ENCODE data around the gene LZIC.

DNA sequence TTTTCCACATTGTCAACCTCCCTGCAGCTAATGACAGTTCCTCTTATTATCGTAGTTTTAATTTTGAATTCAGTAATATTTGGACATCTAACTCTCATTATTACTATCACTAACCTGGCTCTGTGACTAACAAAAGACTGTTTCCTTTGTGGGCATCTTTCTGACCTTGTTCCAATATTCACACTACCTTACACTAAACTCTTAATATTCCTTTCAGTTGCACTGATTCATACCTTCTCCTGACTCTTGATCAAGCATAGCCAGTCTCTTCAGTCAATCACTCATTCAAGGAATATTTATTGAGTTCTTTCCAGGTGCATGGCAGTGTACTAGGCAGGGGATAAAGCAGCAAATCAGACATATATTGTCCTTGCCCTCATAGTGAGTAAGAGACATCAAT is 25.3 kb downstream of the LZIC start:
- TF ChIP-seq MAFG (CRISPR knock-in tag; IDR thresholded peaks at IDR 0.05) (no peak), FIP1L1 (IDR thresholded peaks at IDR 0.05; ENCODE audit: borderline replicate concordance, insufficient read depth, low read depth, low read length) (no peak), KDM6A (CRISPR knock-in tag; IDR thresholded peaks at IDR 0.05; ENCODE audit: low read depth) (no peak), SCMH1 (CRISPR knock-in tag; IDR thresholded peaks at IDR 0.05; ENCODE audit: borderline replicate concordance) (no peak), POLR2AphosphoS5 (IDR thresholded peaks at IDR 0.05; ENCODE audit: low read depth, low read length) (no peak), THYN1 (CRISPR knock-in tag; IDR thresholded peaks at IDR 0.05; ENCODE audit: borderline replicate concordance, low read depth) (no peak), CCDC6 (CRISPR knock-in tag; IDR thresholded peaks at IDR 0.05) (no peak), BHLHE40 (IDR thresholded peaks at IDR 0.05; ENCODE audit: low read length) (no peak)
- TF ChIP-seq, protein P1, sequence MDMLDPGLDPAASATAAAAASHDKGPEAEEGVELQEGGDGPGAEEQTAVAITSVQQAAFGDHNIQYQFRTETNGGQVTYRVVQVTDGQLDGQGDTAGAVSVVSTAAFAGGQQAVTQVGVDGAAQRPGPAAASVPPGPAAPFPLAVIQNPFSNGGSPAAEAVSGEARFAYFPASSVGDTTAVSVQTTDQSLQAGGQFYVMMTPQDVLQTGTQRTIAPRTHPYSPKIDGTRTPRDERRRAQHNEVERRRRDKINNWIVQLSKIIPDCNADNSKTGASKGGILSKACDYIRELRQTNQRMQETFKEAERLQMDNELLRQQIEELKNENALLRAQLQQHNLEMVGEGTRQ (IDR thresholded peaks at IDR 0.05; ENCODE audit: low read depth, low read length) = no peak
- TF ChIP-seq, protein P1 (CRISPR knock-in tag; IDR thresholded peaks at IDR 0.05; ENCODE audit: borderline replicate concordance) = no peak
- TF ChIP-seq, protein P2, sequence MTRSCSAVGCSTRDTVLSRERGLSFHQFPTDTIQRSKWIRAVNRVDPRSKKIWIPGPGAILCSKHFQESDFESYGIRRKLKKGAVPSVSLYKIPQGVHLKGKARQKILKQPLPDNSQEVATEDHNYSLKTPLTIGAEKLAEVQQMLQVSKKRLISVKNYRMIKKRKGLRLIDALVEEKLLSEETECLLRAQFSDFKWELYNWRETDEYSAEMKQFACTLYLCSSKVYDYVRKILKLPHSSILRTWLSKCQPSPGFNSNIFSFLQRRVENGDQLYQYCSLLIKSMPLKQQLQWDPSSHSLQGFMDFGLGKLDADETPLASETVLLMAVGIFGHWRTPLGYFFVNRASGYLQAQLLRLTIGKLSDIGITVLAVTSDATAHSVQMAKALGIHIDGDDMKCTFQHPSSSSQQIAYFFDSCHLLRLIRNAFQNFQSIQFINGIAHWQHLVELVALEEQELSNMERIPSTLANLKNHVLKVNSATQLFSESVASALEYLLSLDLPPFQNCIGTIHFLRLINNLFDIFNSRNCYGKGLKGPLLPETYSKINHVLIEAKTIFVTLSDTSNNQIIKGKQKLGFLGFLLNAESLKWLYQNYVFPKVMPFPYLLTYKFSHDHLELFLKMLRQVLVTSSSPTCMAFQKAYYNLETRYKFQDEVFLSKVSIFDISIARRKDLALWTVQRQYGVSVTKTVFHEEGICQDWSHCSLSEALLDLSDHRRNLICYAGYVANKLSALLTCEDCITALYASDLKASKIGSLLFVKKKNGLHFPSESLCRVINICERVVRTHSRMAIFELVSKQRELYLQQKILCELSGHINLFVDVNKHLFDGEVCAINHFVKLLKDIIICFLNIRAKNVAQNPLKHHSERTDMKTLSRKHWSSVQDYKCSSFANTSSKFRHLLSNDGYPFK (CRISPR knock-in tag; IDR thresholded peaks at IDR 0.05; ENCODE audit: borderline replicate concordance) = no peak
- TF ChIP-seq, protein P3, sequence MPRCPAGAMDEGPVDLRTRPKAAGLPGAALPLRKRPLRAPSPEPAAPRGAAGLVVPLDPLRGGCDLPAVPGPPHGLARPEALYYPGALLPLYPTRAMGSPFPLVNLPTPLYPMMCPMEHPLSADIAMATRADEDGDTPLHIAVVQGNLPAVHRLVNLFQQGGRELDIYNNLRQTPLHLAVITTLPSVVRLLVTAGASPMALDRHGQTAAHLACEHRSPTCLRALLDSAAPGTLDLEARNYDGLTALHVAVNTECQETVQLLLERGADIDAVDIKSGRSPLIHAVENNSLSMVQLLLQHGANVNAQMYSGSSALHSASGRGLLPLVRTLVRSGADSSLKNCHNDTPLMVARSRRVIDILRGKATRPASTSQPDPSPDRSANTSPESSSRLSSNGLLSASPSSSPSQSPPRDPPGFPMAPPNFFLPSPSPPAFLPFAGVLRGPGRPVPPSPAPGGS (CRISPR knock-in tag; IDR thresholded peaks at IDR 0.05) = no peak
- TF ChIP-seq, protein P4, sequence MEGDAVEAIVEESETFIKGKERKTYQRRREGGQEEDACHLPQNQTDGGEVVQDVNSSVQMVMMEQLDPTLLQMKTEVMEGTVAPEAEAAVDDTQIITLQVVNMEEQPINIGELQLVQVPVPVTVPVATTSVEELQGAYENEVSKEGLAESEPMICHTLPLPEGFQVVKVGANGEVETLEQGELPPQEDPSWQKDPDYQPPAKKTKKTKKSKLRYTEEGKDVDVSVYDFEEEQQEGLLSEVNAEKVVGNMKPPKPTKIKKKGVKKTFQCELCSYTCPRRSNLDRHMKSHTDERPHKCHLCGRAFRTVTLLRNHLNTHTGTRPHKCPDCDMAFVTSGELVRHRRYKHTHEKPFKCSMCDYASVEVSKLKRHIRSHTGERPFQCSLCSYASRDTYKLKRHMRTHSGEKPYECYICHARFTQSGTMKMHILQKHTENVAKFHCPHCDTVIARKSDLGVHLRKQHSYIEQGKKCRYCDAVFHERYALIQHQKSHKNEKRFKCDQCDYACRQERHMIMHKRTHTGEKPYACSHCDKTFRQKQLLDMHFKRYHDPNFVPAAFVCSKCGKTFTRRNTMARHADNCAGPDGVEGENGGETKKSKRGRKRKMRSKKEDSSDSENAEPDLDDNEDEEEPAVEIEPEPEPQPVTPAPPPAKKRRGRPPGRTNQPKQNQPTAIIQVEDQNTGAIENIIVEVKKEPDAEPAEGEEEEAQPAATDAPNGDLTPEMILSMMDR (CRISPR knock-in tag; IDR thresholded peaks at IDR 0.05) = no peak
- TF ChIP-seq, protein P5, sequence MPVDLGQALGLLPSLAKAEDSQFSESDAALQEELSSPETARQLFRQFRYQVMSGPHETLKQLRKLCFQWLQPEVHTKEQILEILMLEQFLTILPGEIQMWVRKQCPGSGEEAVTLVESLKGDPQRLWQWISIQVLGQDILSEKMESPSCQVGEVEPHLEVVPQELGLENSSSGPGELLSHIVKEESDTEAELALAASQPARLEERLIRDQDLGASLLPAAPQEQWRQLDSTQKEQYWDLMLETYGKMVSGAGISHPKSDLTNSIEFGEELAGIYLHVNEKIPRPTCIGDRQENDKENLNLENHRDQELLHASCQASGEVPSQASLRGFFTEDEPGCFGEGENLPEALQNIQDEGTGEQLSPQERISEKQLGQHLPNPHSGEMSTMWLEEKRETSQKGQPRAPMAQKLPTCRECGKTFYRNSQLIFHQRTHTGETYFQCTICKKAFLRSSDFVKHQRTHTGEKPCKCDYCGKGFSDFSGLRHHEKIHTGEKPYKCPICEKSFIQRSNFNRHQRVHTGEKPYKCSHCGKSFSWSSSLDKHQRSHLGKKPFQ (CRISPR knock-in tag; IDR thresholded peaks at IDR 0.05; ENCODE audit: insufficient replicate concordance) = no peak
- TF ChIP-seq, protein P6, sequence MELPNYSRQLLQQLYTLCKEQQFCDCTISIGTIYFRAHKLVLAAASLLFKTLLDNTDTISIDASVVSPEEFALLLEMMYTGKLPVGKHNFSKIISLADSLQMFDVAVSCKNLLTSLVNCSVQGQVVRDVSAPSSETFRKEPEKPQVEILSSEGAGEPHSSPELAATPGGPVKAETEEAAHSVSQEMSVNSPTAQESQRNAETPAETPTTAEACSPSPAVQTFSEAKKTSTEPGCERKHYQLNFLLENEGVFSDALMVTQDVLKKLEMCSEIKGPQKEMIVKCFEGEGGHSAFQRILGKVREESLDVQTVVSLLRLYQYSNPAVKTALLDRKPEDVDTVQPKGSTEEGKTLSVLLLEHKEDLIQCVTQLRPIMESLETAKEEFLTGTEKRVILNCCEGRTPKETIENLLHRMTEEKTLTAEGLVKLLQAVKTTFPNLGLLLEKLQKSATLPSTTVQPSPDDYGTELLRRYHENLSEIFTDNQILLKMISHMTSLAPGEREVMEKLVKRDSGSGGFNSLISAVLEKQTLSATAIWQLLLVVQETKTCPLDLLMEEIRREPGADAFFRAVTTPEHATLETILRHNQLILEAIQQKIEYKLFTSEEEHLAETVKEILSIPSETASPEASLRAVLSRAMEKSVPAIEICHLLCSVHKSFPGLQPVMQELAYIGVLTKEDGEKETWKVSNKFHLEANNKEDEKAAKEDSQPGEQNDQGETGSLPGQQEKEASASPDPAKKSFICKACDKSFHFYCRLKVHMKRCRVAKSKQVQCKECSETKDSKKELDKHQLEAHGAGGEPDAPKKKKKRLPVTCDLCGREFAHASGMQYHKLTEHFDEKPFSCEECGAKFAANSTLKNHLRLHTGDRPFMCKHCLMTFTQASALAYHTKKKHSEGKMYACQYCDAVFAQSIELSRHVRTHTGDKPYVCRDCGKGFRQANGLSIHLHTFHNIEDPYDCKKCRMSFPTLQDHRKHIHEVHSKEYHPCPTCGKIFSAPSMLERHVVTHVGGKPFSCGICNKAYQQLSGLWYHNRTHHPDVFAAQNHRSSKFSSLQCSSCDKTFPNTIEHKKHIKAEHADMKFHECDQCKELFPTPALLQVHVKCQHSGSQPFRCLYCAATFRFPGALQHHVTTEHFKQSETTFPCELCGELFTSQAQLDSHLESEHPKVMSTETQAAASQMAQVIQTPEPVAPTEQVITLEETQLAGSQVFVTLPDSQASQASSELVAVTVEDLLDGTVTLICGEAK (IDR thresholded peaks at IDR 0.05) = no peak
- TF ChIP-seq, protein P6 (CRISPR knock-in tag; IDR thresholded peaks at IDR 0.05) = no peak
